GM18505 (cell line): ENCODE measurements around the gene MT1B.
"Not testable (repeated sequence)": the region's sequence is repeated elsewhere in the genome, so short reads cannot be mapped to it uniquely, and the experiment has no call there.

Experiments
- ATAC-seq: cut with Tn5 transposase; IDR thresholded peaks from one replicate; pipeline ENCODE4 v1.9.1; 2021; ENCODE audit not compliant: unreplicated experiment
- POLR2A ChIP-seq: IDR thresholded peaks from 4 replicates; pipeline ENCODE4 v1.6.1; 2011; ENCODE audit warnings: borderline replicate concordance; ENCODE audit not compliant: insufficient read depth, insufficient read length; ENCODE audit errors: extremely low read depth

Gene MT1B

GRCh38 chr16:56672761-56673536, 21.3 kb downstream of the MT1B start:
- ATAC-seq: no peak
- no peak for TF ChIP-seq POLR2A

- no peak for ATAC-seq
- TF ChIP-seq POLR2A: no peak
Observed at GRCh38 chr16:56673921-56674320, 22.2 kb downstream of the MT1B start.

GRCh38 chr16:56674570-56674969, 22.9 kb downstream of the MT1B start:
- not testable (repeated sequence) for ATAC-seq

GRCh38 chr16:56675685-56676210, 24.1 kb downstream of the MT1B start:
- no peak for ATAC-seq
- TF ChIP-seq POLR2A: no peak

- no peak for TF ChIP-seq POLR2A
- ATAC-seq: no peak
Observed at GRCh38 chr16:56677474-56677873, 25.8 kb downstream of the MT1B start.

- no peak for ATAC-seq
- TF ChIP-seq POLR2A: no peak
Observed at GRCh38 chr16:56679078-56679730, 27.5 kb downstream of the MT1B start.

- TF ChIP-seq POLR2A: no peak
- no peak for ATAC-seq
Observed at GRCh38 chr16:56679818-56680217, 28.1 kb downstream of the MT1B start.

- peak; percentile 97 for ATAC-seq
Observed at GRCh38 chr16:56681939-56682702, 30.4 kb downstream of the MT1B start, which contains the start of gene MT1X. TSS of gene MT1X (plus strand) at chr16:56682470. CDS start at chr16:56682541, 71 bp downstream.

GRCh38 chr16:56682703-56683397, 31.2 kb downstream of the MT1B start:
- TF ChIP-seq POLR2A: no peak
- peak; percentile 12 for ATAC-seq

More at GRCh38 chr16:56681939-56682702, 30.4 kb downstream of the MT1B start, which contains the start of gene MT1X:
- peak; percentile 85 for TF ChIP-seq POLR2A

- ATAC-seq: no peak
- TF ChIP-seq POLR2A: no peak
Observed at GRCh38 chr16:56683424-56684172, 31.9 kb downstream of the MT1B start.

GRCh38 chr16:56684256-56684925, 32.7 kb downstream of the MT1B start:
- no peak for TF ChIP-seq POLR2A
- ATAC-seq: no peak
